ENCODE results near the gene JAGN1.
"Not testable (repeated sequence)": the region's sequence is repeated elsewhere in the genome, so short reads cannot be mapped to it uniquely, and the experiment has no call there.

DNA sequence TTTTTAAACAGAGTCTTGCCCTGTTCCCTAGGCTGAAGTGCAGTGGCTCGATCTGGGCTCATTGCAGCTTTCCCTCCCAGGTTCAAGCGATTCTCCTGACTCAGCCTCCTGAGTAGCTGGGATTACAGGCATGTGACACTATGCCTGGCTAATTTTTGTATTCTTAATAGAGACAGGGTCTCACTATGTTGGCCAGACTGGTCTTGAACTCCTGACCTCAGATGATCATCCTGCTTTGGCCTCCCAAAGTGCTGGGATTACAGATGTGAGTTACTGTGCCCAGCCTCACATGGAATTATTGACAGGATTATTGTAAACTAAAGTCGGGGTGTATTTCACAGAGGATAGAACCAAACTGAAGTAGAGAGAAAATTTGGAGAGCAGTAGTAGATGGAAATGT, 5.3 kb downstream of the JAGN1 start:
- TF ChIP-seq POLR2A (IDR thresholded peaks at IDR 0.05), result not testable (repeated sequence)
- TF ChIP-seq, protein P1, sequence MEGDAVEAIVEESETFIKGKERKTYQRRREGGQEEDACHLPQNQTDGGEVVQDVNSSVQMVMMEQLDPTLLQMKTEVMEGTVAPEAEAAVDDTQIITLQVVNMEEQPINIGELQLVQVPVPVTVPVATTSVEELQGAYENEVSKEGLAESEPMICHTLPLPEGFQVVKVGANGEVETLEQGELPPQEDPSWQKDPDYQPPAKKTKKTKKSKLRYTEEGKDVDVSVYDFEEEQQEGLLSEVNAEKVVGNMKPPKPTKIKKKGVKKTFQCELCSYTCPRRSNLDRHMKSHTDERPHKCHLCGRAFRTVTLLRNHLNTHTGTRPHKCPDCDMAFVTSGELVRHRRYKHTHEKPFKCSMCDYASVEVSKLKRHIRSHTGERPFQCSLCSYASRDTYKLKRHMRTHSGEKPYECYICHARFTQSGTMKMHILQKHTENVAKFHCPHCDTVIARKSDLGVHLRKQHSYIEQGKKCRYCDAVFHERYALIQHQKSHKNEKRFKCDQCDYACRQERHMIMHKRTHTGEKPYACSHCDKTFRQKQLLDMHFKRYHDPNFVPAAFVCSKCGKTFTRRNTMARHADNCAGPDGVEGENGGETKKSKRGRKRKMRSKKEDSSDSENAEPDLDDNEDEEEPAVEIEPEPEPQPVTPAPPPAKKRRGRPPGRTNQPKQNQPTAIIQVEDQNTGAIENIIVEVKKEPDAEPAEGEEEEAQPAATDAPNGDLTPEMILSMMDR (IDR thresholded peaks at IDR 0.05), result not testable (repeated sequence)

Measured in uterus (tissue), 2 donors.